GM10266 (cell line): ENCODE measurements around the gene TMEM134.
A peak's percentile ranks its signal among the peaks of the same experiment; 100 is the strongest.

ENCODE experiments used
- DNase-seq: peaks from one replicate; pipeline ENCODE4 v3.0.0; 2012; ENCODE audit errors: extremely low spot score
- TF ChIP-seq, protein P1 (sequence below): IDR thresholded peaks from 2 replicates; pipeline ENCODE4 v1.5.1; 2012; ENCODE audit warnings: mild to moderate bottlenecking, low read depth; ENCODE audit not compliant: control insufficient read depth, insufficient read depth; ENCODE audit errors: missing control alignments

The TMEM134 gene

DNA sequence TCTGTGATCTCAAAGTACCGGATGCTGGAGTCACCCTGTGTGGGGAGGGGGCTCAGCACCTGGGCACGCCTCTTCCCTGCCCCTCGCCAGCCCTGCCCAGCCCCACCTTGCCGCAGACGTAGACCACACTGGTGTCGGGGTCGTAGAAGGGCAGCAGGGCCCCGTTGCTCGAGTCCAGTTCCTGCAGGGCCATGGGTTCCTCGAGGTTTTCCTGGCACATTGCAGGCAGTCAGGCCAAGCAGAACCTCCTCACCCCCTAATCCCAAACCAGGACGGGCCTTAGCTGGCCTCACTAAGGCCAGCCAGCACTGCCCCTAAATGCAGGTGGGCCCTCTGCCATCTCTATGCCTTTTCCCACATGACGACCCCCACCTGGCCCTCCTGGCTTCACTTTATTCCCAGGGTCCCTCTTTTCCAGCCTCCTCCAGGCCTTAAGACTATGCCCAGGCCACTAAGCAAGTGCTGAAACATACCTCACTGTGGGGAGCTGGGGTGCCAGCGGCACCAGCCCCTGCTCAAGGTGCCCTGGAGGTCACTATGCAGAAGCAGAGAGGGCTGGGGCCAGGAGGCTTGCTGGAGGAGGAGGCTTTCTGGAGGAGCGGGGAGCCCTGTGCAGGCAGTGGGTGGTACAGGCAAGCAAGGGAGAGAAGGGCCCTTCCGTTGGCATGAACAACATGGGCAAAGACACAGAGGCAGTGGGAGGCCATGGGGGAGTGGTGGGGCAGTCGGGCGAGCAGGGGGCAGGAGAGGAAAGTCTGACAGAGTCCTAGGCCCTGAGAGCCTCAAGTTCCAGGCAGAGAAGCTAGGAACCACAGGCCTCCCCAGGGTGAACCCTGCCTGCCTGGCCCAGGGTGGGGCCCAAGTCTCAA is 28.6 kb downstream of the TMEM134 start:
- TF ChIP-seq, protein P1, sequence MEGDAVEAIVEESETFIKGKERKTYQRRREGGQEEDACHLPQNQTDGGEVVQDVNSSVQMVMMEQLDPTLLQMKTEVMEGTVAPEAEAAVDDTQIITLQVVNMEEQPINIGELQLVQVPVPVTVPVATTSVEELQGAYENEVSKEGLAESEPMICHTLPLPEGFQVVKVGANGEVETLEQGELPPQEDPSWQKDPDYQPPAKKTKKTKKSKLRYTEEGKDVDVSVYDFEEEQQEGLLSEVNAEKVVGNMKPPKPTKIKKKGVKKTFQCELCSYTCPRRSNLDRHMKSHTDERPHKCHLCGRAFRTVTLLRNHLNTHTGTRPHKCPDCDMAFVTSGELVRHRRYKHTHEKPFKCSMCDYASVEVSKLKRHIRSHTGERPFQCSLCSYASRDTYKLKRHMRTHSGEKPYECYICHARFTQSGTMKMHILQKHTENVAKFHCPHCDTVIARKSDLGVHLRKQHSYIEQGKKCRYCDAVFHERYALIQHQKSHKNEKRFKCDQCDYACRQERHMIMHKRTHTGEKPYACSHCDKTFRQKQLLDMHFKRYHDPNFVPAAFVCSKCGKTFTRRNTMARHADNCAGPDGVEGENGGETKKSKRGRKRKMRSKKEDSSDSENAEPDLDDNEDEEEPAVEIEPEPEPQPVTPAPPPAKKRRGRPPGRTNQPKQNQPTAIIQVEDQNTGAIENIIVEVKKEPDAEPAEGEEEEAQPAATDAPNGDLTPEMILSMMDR: no peak
- no peak for DNase-seq

DNA sequence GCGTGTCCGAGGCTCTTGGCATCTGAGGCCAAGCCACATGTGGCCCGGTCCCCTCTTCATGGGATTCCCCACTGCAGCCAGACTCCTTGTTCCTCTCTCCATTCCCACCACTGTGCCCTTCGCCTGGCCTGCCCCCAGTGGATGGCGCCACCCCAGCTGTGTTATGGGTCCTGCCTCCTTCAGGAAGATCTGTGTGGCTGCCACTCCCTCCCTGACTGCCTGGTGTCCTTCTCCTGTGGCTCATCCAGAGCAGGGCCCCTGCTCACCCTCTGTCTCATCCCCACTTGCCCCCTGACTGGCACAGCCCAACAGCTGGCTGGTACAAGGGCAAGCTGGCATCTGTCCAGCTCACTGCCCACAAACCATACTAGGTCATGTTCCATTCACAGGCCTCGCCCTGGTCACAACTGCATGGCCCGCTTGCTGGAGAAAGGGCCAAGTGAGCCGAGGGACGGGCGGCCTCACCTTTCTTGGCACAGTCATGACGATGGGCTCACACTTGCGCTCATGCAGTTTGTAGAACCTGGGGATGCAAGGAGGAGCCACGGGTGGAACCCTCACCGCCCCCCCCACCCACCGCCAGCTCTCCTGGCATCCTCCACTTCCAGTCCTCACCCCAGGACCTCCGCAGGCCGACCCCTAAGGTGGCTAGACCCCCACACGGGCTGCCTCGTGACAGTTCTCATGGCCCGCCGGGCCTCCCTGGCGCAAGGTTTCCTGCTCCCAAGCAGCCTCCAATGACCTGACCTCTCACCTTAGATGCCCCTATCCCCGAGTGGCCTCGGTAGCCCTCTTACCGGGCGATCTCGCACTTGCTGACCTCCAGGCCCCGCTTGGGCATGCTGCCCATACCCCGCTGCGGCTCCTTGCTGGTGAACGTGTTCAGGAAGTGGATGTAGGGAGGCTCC is 29.5 kb downstream of the TMEM134 start:
- TF ChIP-seq, protein P1: peak; percentile 55
- no peak for DNase-seq

DNA sequence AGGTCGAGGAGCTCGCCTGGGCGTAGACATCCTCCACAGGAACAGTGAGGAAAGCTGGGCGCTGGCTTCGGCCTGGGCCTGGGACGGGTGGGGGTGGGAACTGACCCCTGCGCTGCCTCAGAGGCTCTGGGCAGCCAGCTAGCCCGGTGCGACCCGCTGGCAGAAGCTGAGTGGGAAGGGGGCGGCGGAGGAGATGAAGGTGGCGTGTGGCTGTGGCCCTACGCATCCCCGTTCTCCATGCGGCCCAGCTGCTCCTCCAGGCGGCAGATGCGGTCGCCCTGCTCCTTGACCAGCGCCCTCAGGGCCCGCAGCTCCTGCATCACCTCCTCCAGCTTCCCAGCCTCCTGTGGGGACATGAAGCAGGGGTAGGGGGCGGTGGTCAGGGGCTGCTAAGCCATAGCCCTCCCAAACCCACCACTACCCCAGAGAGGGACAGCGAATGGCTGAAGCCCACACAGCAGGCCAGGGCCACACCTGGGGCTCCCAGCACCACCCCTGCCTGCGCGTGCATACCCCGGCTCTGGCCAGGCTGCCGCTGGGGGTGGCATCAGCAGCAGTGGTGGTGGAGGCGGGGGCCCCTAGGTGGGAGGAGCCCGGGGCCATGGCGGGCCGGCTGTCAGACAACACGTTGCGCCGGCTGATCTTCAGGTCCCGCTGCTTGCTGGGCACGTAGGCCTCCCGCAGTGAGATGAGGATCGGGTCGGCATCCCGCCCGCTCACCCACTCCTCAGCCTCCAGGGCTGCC is 30.7 kb downstream of the TMEM134 start:
- TF ChIP-seq, protein P1: no peak
- DNase-seq: no peak

DNA sequence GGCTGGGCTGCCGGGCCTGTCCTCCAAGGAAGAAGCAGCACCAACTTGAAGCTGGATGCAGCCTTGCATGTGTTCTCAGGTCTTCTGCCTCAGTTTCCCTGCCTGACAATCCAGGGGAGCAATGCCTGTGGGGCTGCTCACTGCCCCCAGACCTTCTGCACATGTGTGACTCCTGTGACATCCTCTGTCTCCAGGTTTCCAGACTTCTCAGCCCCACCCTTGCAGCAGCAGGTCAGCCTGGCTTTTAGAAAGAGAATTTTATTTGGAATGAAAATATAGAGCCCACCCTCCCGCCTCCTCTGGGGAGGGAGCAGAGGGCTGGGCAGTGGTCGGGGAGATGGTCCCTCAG is 31.3 kb downstream of the TMEM134 start:
- TF ChIP-seq, protein P1: no peak
- DNase-seq: no peak

DNA sequence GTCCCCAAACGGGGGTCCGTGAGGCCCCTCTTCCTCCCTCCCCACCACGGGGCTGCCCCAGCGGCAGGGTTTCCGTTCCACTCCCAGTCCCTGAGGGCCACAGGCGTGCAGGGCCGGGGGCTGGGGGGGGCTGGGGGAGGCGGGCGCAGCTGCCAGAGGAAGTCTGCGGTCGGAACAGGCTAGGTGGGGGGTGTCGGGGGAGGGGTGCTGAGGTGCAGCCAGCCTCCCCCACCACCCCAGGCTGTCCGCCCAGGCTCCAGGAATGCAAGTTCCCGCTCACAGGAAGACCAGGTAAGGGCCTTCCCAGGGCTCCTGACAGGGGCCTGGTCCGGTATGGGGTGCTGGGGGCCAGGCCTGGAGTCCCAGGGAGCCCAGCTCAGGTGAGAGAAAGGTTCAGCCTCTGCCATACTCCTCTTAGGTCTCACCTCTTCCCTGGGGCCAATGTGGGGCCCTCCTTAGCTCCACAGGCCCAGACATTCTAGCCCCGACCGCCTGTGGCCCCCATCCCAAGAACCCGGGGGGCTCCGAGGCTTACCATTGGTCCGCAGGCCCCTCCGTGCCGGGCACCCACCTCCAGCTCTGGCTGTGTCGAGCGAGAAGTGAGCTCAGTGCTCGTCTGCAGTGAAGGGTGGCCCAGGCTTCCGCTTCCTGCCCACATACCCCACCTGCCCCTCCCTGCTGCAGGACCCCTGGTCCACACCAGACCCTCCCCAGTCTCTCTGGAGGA is 31.8 kb downstream of the TMEM134 start, which contains the start of gene PTPRCAP:
PTPRCAP (minus strand) TSS at position 601 of the 727 bp plus-strand sequence; CDS start at position 538, 63 bp downstream.
- DNase-seq: peak; percentile 82
- TF ChIP-seq, protein P1: no peak

DNA sequence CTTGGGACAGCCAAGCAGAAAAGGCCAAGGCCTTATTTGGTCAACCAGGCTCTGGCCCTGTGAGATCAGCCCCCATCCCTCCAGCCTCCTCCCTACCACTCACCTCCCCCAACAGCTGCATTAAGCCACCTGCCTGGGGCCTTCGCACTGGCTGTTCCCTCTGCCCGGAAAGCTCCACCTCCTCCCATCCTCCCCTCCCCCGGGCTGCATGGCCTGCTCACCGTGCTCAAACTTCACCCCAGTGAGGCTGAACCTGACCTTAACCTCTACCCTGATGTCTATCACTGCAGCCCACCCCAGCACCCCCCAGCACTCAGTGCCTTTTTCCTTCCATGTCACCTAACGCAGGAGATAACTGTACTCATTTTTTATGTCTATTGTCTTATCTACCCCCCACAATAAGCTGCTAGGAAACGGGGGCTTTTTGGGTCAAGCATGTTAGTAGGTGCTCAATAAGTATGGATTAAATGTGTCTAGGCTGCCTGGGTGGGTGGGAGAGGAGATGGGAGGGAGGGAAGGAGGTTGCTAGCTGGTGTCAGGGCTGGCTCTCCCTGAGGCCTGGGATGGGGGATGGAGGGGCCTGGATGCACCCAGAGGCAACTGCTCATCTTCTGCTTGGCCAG is 32.5 kb downstream of the TMEM134 start:
- TF ChIP-seq, protein P1: no peak
- peak; percentile 93 for DNase-seq
